ENCODE results near the gene SPI1. TPM values are rescaled to one million over a fixed set of nuclear protein-coding genes. Genes with fewer than 3 reads are reported as not detected.

SPI1 gene
- total RNA-seq, 2 donors from 2014 or later: 7.5 to 10.9 TPM

GRCh38 chr11:47349521-47350095 lies 28.7 kb downstream of the SPI1 start:
- intact Hi-C loops (cut with DNase I): no loop called here
- 93 to 96% methylated on average over 14 to 22 of the region's 23 CpGs for WGBS, 2 donors
- ATAC-seq (no peak), DNase-seq (no peak)
- TF ChIP-seq POLR2A (IDR thresholded peaks at IDR 0.05) (no peak), CTCF (IDR thresholded peaks at IDR 0.05) (no peak)
- Histone ChIP-seq H3K9me3 (no peaks in the 10 kb centered on the region), H3K27ac (no peak overlapping the region), H3K4me1 (peaks cover 22% of the 10 kb centered on the region), H3K27me3 (no peaks in the 10 kb centered on the region), H3K36me3 (replicated peaks in 1 of 2; ENCODE audit: insufficient read depth in 1 of 2, low read depth in 2 of 2) (no peaks in the 10 kb centered on the region), H3K4me3 (no peak overlapping the region)

GRCh38 chr11:47348859-47349258 lies 29.5 kb downstream of the SPI1 start:
- no peak for ATAC-seq
- TF ChIP-seq CTCF (IDR thresholded peaks at IDR 0.05) (no peak), POLR2A (IDR thresholded peaks at IDR 0.05) (no peak)
- Histone ChIP-seq H3K4me3 (no peak overlapping the region), H3K9me3 (no peaks in the 10 kb centered on the region), H3K4me1 (peaks cover 21% of the 10 kb centered on the region), H3K36me3 (replicated peaks in 1 of 2; ENCODE audit: insufficient read depth in 1 of 2, low read depth in 2 of 2) (no peaks in the 10 kb centered on the region), H3K27me3 (no peaks in the 10 kb centered on the region), H3K27ac (no peak overlapping the region)
- WGBS, 2 donors: 70 to 75% methylated on average over 8 of the region's 8 CpGs
- DNase-seq: no peak
- intact Hi-C loops (cut with DNase I): no loop called here

- 82 to 88% methylated on average over 16 to 24 of the region's 24 CpGs for WGBS, 2 donors
- intact Hi-C loops (cut with DNase I): no loop called here
- TF ChIP-seq CTCF (IDR thresholded peaks at IDR 0.05): no peak
- H3K4me1 ChIP-seq: peaks cover 21% of the 10 kb centered on the region
- H3K27me3 ChIP-seq: no peaks in the 10 kb centered on the region
- H3K27ac ChIP-seq: no peak overlapping the region
- H3K9me3 ChIP-seq: no peaks in the 10 kb centered on the region
- H3K36me3 ChIP-seq (replicated peaks in 1 of 2; ENCODE audit: insufficient read depth in 1 of 2, low read depth in 2 of 2): no peaks in the 10 kb centered on the region
- ATAC-seq: no peak
- no peak overlapping the region for H3K4me3 ChIP-seq
- DNase-seq: no peak
These were observed 30.1 kb downstream of the SPI1 start for GRCh38 chr11:47348131-47348802.

GRCh38 chr11:47347137-47347536 lies 31.2 kb downstream of the SPI1 start:
- no peak for DNase-seq
- Histone ChIP-seq H3K36me3 (replicated peaks in 1 of 2; ENCODE audit: insufficient read depth in 1 of 2, low read depth in 2 of 2) (no peaks in the 10 kb centered on the region), H3K27ac (no peak overlapping the region), H3K27me3 (no peaks in the 10 kb centered on the region), H3K4me3 (no peak overlapping the region), H3K4me1 (peaks cover 12% of the 10 kb centered on the region), H3K9me3 (no peaks in the 10 kb centered on the region)
- ATAC-seq: no peak
- intact Hi-C loops (cut with DNase I): no loop called here
- WGBS, 2 donors: 84% methylated on average over 5 of the region's 5 CpGs; no CpG with 5 or more reads in 1 of the 2 donors
- TF ChIP-seq CTCF (IDR thresholded peaks at IDR 0.05) (no peak), POLR2A (IDR thresholded peaks at IDR 0.05) (no peak)

Data from body of pancreas (tissue), 4 donors.